NCI-H146 treated with DMSO at 0.1 percent for 48 hours (cell line): Measurements from ENCODE around the gene CD81.

Source experiments
- DNase-seq: peaks from one replicate; lab custom pipeline; 2025; ENCODE audit not compliant: unreplicated experiment; lab: John Stamatoyannopoulos, UW

Gene CD81

DNA sequence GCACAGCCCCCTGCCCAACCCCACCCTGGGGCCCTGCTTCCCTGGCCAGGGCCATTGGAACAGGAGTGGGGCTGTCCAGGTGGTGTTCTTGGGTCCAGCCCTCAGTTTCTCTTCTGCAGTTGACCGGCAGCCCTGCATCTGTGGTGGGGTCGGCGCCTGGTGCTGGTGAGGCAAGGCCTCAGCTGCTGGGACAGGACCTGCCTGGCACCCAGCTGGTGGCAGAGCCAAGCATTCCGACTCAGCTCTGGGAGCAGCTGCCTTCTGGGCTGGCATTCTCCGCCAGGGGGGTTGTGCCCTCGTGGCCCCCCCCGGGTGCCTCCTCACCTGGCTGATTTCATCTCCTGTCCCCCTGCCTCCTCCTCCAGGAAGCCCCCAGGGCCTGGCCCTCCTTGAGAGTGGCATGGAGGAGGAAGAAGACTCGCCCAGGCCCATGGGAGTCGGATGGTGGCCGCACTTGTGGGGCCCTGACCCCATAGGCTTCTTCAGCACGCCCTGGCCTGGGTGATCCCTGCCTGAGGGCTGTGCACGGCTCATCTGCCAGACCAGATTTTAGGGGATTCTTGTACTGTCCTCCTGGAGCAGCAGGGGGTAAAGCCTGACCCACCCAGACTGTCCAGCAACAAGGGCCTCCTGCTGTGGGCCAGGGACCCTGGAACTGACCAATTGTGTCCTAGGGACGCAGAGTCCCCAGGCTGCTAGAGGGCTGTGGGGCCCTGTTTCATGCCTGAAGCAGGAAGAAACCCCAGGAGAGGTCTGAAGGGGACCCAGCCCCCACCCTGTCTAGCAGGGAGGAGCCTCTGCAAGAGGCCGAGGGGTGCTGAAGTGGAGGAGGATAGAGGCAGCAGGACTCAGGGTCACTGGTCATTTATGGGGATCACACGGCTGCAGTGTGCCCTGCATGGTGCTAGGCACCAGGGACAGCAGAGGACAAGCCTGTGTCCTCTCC lies 11.6 kb downstream of the CD81 start:
- no peak for DNase-seq

DNA sequence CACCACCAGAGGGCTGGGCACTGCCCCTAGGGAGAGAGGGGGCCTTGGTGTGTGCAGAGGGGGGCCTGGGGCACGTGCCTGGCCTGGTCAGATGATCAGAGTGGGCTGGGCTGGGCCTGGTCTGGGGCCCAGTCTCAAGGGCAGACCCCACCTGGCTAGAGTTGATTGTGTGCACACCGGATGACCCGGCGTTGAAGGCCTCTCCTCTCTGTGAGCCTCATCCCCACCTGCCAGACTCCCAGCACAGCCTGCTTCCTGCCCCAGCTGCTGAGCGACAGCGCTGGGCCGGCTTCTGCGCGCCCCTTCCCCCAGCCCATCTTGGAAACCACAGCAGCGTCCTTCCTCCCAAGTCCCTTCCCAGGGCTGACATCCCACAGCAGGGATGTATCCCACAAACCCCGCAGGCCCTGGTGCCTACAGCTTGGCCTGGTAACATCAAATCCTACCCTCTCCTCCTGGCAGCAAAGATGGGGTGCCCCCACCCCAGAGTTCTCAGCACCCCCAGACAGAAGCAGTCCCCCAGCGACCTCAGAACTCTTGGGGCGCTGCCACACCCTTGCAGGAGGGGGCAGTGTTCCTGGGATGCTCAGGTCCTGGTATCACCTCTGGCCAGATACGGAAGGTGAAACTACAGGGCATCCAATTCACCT lies 12.4 kb downstream of the CD81 start:
- DNase-seq, result no peak

DNA sequence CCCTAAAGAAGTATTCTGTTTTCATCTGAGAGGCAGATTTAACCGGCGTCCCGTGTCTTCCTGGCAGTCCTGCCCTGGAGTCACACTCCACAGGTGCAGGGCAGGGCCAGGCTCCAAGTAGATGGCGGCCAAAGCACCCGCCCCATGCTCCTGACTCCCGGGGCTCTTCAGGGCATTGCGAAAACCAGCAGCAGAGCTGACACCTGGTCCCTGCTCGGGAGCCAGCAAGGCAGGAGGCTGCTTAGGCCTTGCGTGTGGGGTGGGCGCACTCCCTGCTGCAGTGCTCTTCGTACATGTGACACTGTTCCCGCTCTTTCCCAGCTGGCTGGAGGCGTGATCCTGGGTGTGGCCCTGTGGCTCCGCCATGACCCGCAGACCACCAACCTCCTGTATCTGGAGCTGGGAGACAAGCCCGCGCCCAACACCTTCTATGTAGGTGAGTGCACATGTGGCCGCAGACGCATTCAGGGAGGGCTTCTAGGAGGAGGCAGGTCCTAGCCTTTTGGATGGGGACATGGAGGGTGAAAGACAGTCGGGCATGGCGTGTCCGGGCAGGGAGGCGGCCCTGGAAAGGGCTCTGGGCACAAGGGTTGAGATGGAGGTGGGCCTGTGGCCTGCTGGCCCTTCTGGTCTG lies 13.1 kb downstream of the CD81 start:
- no peak for DNase-seq

DNA sequence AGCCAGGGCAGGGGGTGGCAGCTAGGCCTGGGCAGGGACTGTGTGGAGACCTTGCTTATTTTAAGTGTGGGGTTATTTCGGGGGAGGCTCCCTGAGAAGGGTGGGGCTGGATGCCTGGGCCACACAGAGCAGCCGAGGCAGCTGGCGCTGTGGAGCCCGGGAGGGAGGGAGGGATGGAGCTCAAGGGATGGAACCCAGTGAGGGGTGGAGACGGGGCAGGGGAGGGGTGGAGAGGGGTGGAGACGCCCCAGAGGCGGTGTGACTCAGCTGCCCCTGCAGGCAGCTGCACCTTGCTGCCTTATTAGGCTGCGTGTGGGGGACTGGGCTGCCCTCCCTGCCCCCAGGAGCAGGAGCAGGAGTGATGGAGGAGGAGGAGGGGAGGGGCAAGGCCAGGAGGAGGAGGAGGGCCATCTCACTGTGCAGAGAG lies 13.6 kb downstream of the CD81 start:
- DNase-seq, result no peak

DNA sequence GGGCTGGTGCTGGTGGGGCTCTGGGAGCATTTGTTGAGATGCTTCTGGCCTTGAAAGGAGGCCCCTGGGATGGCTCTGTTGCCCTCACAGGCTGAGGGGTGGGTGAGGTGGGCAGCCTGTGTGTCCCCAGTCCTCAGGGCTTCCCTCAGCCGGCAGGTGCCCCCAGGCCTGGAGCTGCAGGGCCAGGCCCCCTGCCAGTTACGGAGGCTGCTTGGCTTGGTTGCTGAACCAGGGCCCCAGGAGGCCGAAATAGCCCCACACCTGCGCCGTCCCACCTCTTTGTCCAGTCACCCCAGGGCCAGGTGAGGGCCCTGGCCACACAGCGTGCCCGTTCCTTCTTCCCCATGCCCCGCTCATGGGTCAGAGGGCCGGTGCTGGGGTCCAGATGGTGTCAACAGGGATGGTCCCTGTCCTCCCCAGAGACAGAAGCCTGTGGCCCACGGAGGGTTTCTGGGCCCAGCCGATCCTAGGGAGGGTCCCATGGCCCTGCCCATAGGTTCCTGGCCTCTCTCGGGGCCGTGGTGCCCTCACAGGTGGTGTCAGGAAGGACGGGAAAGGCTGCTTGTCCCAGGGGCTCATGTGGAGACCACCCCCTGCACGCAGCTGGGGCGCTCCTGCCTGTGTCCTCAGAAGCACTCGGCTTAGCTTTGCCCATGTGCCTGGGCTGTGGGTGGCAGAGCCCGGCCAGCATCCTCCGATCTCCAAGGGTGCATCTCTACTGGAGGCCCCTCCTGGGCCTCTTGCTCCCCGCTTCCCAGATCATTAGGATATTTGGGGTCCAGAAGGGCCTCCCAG lies 14.3 kb downstream of the CD81 start:
- DNase-seq, result no peak

DNA sequence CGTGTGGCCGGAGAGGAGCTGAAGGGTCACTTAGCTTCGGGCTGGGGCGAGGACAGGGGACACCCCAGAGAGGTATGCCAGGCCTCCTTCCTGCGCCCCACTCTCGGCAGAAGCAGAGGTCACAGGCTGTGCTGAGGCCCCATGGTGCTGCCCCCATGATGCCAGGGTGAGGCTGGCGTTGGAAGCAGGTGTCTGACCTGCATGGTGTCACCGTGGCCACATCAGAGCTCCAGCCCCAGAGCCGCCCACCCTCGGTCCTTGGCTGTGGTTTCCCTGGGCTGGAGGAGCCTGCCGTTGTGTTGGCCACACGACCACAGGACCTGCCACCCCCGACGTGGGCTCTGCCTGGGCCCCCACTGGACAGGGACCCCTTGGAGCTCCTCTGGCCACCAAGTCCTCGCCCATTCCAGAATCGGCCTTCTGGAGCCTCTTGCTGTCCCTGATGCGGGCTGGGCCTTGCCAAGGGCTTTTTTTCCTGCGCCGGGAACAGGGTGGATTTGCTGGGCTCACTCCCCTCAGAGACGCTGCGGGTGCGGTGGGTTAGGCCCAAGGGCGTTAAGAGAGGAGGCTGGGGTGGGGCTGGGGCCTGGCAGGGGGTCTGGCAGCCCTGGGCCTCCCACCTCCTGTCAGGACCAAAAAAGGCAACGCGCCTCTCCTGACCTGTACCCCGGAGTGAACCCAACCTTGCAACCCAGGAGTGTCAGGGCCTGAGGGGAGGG lies 15.3 kb downstream of the CD81 start:
- DNase-seq, result no peak

DNA sequence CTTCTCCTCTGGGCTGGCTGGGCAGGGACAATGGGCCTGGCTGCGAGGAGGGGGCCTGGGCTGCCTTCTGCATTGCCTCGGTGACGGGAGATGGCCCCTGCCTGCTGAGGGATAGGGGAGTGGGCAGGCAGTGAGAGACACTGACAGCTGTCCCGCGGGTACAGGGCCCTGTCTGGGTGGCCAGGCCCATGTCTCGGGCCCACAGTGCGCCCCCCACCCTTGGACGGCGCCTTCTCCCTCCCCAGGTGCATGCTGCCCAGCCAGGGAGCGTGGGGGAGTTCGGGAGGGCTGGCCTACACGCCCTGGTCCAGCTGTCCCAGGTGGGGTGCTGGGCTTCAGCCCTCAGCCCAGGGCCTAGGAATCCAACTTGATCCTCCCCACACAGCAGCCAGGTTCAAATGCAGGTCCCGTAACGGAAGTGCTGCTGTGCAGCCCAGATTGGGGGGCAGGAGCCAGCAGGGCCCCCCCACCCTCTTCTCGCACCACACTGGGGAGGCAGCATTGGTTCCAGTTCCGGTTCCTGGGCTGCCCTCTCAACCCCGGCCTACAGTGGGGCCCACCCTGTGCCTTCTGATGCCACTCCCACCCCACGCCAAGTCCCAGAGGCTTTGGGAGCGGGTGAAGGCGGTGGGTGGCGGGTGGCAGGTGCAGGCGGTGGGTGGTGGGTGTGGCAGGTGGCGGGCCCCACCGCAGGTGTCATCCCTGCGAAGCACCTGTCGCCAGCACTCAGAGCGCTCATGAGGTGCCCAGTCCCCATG lies 16.2 kb downstream of the CD81 start:
- DNase-seq, result no peak

DNA sequence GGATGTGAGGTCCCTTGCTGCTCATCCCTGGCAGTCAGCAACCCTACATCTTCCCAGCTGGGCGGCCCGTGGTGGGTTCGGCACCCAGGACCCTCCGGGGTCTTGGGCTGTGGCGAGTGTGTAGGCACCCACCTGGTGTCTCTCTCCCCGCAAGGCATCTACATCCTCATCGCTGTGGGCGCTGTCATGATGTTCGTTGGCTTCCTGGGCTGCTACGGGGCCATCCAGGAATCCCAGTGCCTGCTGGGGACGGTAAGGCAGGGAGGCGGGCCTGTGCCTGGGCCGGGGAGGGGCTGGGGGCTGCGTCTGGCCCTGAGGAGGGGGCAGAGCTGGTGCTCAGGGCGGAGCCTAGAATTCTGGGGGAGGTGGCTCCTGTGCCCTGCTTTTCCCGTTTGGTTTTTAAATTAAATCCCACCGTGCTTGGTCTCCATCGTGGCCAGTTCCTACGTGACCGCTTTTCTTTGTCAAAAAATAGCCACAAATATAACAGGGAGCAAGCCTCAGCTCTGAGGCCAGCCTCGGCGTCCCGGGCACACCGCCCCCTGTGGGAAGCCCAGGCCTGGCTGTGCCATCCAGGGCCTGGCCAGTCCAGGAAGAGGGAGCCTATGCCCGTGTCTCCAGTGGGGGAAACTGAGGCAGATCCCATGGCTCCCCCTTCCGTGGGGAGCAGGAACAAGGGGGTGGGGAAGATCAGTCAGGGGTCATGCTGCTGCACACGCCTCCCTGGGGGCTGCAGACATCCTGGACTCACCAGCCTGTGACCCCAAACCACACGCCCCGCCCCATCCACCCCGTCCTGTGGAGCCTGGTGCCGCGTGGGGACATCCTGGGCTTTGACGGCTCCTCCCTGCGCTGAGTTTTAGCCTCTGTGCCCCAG lies 17.1 kb downstream of the CD81 start:
- DNase-seq, result no peak

DNA sequence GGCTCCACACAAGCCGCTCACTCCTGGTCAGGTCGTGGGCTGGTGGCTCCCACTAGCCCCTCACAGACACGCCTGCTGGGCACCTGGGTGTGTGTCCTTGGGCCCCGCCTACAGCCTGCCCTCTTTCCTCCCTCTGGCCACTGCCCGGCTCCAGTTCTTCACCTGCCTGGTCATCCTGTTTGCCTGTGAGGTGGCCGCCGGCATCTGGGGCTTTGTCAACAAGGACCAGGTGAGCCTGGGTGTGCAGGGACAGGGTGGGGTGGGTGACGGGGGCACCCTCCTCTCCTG lies 17.7 kb downstream of the CD81 start:
- no peak for DNase-seq

DNA sequence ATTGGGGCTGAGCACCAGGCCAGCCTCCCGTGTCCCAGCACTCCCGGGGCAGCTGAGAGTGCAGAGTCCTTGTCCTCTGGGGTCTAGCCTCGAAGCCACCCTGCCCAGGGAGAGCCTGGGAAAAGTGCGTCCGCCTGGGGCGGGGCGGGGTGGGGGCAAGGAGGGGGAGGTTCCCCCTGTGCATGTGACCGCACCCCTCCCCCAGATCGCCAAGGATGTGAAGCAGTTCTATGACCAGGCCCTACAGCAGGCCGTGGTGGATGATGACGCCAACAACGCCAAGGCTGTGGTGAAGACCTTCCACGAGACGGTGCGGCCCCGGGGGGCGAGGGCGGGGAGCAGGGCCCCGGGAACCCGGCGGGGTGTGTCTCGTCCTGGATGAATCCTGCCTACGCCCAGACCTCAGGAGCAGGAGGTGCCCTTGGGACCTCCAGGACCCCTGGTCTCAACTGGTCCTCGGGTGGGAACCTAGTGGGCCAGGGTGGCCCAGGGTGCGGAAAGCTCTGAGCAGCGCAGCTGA lies 18.2 kb downstream of the CD81 start:
- DNase-seq, result no peak

DNA sequence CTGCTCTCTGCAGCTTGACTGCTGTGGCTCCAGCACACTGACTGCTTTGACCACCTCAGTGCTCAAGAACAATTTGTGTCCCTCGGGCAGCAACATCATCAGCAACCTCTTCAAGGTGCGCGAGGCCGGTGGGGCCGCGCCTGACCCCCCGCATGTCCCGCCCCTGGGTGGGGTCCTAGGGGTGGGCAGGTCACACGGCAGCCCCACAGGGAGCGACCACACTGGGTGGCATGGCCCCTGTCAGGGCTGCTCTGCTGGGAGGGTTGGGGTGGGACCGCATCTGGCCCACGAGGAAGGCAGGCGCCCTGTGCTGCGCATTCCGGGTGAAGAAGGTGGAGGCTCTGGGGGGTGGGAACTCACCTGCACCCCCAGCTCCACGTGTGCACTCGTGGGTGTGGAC lies 18.7 kb downstream of the CD81 start:
- DNase-seq, result no peak

DNA sequence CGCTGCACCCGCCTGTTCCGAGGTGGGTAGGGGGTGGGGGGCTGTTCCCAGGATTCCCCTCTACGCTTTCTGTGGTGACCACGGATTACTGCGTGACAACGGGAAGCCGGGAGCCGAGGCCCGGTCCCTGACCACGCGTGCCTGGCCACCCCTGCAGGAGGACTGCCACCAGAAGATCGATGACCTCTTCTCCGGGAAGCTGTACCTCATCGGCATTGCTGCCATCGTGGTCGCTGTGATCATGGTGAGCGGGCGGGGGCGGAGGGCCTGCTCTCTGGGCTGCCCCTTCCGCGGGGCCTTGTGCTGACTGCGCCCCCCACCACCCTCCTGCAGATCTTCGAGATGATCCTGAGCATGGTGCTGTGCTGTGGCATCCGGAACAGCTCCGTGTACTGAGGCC lies 19.4 kb downstream of the CD81 start:
- DNase-seq, result no peak

DNA sequence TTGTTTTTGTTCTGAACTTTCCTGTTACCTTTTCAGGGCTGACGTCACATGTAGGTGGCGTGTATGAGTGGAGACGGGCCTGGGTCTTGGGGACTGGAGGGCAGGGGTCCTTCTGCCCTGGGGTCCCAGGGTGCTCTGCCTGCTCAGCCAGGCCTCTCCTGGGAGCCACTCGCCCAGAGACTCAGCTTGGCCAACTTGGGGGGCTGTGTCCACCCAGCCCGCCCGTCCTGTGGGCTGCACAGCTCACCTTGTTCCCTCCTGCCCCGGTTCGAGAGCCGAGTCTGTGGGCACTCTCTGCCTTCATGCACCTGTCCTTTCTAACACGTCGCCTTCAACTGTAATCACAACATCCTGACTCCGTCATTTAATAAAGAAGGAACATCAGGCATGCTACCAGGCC lies 19.9 kb downstream of the CD81 start:
- no peak for DNase-seq

DNA sequence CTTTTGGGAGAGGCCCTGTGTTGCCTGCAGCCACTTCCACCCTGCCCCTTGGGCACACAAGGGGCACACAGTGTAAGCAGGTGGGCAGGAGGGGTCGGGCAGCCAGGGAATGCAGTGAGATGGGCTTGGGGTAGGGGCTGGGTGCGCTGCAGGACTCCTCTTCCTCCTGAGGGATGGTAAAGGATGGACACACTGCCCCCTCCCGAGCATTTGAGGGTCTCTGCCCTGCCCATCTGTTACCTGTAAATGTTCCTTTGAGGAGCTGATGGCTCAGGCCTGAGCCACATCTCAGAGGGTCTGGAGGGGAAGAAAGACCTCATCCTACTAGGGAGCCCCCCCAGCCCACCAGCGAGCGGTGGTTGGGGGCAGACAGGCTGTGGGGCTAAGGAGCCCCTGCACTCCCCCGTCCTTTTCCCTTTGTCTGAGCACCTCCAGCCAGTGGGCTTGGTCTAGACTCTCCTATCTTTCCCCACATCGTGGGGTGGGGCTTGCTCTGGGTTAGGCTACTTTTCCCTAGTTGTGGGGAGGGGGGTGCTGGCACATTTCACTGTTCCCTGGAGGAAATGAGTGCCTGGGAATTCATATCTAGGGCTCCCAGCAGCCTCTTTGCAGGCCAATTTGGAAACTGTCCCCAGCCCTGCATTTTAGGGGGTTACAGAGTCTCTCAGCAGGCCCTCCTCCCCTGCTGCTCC lies 21.7 kb downstream of the CD81 start:
- DNase-seq, result no peak

DNA sequence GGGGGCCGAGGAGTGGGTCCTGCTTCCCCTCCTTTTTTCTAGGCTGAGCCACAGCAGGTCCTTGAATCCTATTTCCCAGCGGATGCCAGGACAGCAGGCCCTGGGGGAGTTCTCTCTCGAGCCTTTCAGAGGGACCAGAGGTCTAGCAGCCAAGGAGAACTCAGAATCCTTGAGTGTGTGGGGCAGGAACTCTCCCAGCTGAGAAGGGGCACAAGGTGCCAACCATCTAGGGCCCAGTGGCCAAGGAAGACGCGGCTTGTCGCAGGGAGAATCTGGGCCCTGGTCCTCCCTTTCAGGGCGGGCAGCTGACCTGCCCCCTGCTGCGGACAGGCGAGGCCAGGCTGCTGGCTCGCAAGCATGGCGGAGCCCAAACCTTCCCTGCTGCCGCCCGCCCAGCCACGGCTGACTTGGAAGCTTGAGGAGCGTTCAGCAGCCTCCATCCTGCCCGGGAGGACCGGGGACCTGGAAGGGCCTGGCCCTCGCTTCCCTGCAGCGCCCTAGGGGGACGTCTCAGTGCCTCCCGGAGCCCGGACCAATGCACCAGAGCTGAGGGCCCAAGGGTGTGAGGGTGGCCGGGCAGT lies 22.5 kb downstream of the CD81 start:
- DNase-seq, result no peak

DNA sequence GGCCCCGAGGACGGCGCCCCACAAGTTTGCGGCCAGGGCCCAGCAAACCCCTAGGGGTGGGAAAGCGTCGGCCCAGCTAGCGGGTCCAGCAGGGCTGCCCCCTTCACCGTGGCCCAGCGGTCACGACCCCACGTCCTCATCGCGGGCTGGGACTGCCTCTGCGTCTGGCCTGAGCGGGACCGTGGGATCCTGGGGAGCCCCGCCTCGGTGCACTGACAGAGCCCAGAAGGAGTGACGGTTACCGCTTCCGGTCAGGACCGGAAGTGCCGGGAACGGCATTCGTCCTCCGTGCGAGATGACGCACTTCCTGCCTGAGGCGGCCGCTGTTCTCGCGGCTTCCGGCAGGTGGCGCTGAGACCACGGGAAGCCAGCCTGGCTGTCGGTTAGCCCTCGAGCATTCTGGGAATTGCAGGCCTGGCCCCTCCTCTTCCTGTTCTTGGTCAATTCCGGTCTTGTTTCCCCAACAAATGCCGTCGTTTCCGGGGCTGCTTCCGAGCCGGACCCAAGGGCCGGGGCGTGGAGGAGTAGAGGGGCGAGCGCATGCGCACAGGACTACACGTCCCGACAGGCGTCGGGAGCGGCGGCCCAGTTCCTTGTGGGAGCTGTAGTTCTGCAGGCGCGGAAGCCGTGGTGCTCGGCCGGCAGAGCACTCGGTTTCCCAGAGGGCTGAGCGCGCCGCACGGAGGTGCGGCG lies 23.1 kb downstream of the CD81 start, which contains the start of gene TSSC4:
Gene TSSC4 (plus strand): TSS at position 682 of the 693 bp plus-strand sequence. CDS start 1,884 bp downstream, outside the sequence.
- peak; percentile 99 for DNase-seq

DNA sequence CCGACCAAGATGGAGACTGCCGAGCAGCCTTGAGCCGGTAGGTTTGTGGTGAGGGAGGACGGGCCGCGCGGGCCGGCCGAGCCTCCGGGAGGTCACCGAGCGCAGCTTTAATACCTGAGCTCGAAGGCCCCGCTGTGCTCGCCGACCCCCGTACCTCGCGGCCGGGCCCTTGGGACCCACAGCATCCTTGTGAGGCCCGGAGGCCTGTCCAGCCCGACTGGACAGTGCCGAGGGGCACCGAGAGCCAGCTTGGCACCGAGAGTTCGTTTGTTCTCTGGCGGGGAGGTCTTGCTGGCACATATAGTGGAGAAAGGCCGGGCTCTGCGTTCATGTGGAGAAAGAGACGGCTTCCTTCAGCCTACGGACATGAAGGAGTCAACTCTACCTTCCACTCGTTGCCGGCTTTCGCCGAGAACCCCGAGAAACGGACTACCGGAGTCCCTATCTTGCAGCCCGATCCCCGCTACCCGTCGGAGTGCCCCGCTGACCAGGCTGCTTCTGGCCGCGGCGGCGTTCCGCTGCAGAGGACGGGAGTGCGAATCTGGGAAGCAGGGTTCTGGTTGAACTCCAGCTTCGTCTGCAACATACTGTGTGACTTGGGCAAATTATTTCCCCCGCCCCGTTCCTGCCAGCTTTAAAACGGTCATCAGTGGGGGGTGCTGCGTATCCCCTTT lies 23.8 kb downstream of the CD81 start:
- DNase-seq, result no peak
